CD4-positive, alpha-beta memory T cell (primary cell): Measurements from ENCODE around the gene PLCL2. TPM values are rescaled to one million over a fixed set of nuclear protein-coding genes. Genes with fewer than 3 reads are reported as not detected.

Experiments used
- CTCF ChIA-PET: fragments of 350-600 bp; sonication (Branson Sonifier 250); formaldehyde crosslinking; loops from one replicate; lab custom pipeline; 2021; ENCODE audit warnings: inconsistent platforms; ENCODE audit not compliant: partially characterized antibody; lab: Charles Lee
- POLR2A ChIA-PET: fragments of 350-600 bp; sonication (Branson Sonifier 250); formaldehyde crosslinking; loops from one replicate; lab custom pipeline; 2021; ENCODE audit not compliant: partially characterized antibody; lab: Charles Lee
- DNase-seq, 5 donors: peaks; one replicate each; pipeline versions ENCODE4 v3.0.0 to v3.0.0-alpha.2; 2020 to 2022; ENCODE audit warnings: mixed read lengths in 1 of 5
- H3K27ac ChIP-seq: one replicate; pipeline ENCODE4 v1.7.0; 2013; ENCODE audit warnings: low read depth, low read length
- H3K27me3 ChIP-seq: 2 replicates; pipeline ENCODE4 v1.7.0; 2013; ENCODE audit warnings: mild to moderate bottlenecking, low read length, moderate library complexity; ENCODE audit not compliant: insufficient read depth
- H3K36me3 ChIP-seq: 2 replicates; pipeline ENCODE4 v1.7.0; 2013; ENCODE audit warnings: mild to moderate bottlenecking, low read length, moderate library complexity; ENCODE audit not compliant: insufficient read depth
- H3K4me1 ChIP-seq: 2 replicates; pipeline ENCODE4 v1.7.0; 2013; ENCODE audit warnings: mild to moderate bottlenecking, low read length, moderate library complexity; ENCODE audit not compliant: insufficient read depth
- H3K4me3 ChIP-seq, 2 donors: one replicate each; pipeline ENCODE4 v1.7.0; 2013; ENCODE audit warnings: low read length in 2 of 2, mild to moderate bottlenecking in 1 of 2
- H3K9me3 ChIP-seq, 2 donors: one replicate each; pipeline ENCODE4 v1.7.0; 2013; ENCODE audit warnings: low read length in 2 of 2, control low read depth in 1 of 2; ENCODE audit not compliant: control insufficient read depth in 1 of 2
- H3K27ac Mint-ChIP-seq, 7 donors: one replicate each; pipeline ENCODE4 v1.8.0; 2020 to 2021; ENCODE audit warnings: mixed read lengths in 7 of 7, mild to moderate bottlenecking in 6 of 7, inconsistent platforms in 3 of 7, moderate library complexity in 3 of 7
- H3K27me3 Mint-ChIP-seq, 2 donors: one replicate each; pipeline ENCODE4 v1.8.0; 2020 to 2021; ENCODE audit warnings: mixed read lengths in 2 of 2
- H3K36me3 Mint-ChIP-seq, 2 donors: one replicate each; pipeline ENCODE4 v1.8.0; 2020 to 2021; ENCODE audit warnings: mixed read lengths in 2 of 2, inconsistent platforms in 1 of 2, mild to moderate bottlenecking in 1 of 2
- H3K4me1 Mint-ChIP-seq, 4 donors: one replicate each; pipeline ENCODE4 v1.8.0; 2020 to 2021; ENCODE audit warnings: mixed read lengths in 4 of 4, mild to moderate bottlenecking in 1 of 4
- H3K4me3 Mint-ChIP-seq, 8 donors: one replicate each; pipeline ENCODE4 v1.8.0; 2020 to 2021; ENCODE audit warnings: mixed read lengths in 8 of 8, mild to moderate bottlenecking in 7 of 8, moderate library complexity in 6 of 8, inconsistent platforms in 3 of 8
- H3K9me3 Mint-ChIP-seq, 8 donors: one replicate each; pipeline ENCODE4 v1.8.0; 2020 to 2021; ENCODE audit warnings: mixed read lengths in 8 of 8, mild to moderate bottlenecking in 5 of 8, inconsistent platforms in 3 of 8, moderate library complexity in 1 of 8
- intact Hi-C: fragments of 100-400 bp; cut with micrococcal nuclease; formaldehyde crosslinking; loops from one replicate; pipeline ENCODE4 v1.15.1; 2023
- polyA plus RNA-seq, 2 donors: library from polyadenylated mRNA; unstranded; fragments of 300-500 nt; fragmentation: Illumina TruSeq; gene quantifications; one replicate each; pipeline ENCODE4 v1.2.3, GENCODE V29; 2021
- total RNA-seq, 2 experiments: library from RNA; stranded (reverse); gene quantifications; one replicate each; pipeline ENCODE4 v1.2.3, GENCODE V29; 2021

Gene PLCL2
- total and polyA plus RNA-seq, 4 experiments from 2014 or later, result 64.5 to 89.4 (median 68.1) TPM

- peak overlapping the region; percentile 74 to 91 (median 87) for H3K4me3 Mint-ChIP-seq
- H3K4me1 Mint-ChIP-seq, result peaks cover 52 to 85% (median 74%) of the 10 kb centered on the region in 4 donors
- intact Hi-C loops, result loop anchor here (5.0 to 10.0 kb wide), 4 partner anchors 61 to 576 kb away; partner anchors contain the start of genes DPH3 and OXNAD1
- no peaks in the 10 kb centered on the region for H3K9me3 Mint-ChIP-seq
- POLR2A ChIA-PET, result interaction anchor here (1.0 to 5.6 kb wide), 24 partner anchors 9 to 576 kb away, joined by 3 to 180 read pairs (median 5); partner anchors contain the start of genes DPH3, OXNAD1 and PLCL2
- H3K27ac Mint-ChIP-seq, result peak overlapping the region; percentile 92 to 99 (median 98)
- CTCF ChIA-PET, result interaction anchor here (0.6 to 4.0 kb wide), 16 partner anchors 12 to 391 kb away, joined by 3 to 28 read pairs (median 4); partner anchors contain the start of gene PLCL2
- Histone ChIP-seq H3K27ac (peak overlapping the region; percentile 80), H3K27me3 (no peaks in the 10 kb centered on the region), H3K36me3 (no peaks in the 10 kb centered on the region), H3K4me3 (peak overlapping the region in 1 of 2 donors; percentile 54), H3K4me1 (peaks cover 80% of the 10 kb centered on the region), H3K9me3 (no peaks in the 10 kb centered on the region)
- peak in 4 of 5 donors; percentile 16 to 20 (median 18) for DNase-seq
- H3K27me3 Mint-ChIP-seq, result no peaks in the 10 kb centered on the region
- H3K36me3 Mint-ChIP-seq, result no peaks in the 10 kb centered on the region
Observed at GRCh38 chr3:16841041-16841753, 43.6 kb upstream of the PLCL2 start.

- Mint-ChIP-seq H3K4me1 (peaks cover 57 to 91% (median 80%) of the 10 kb centered on the region in 4 donors), H3K4me3 (peak overlapping the region; percentile 74 to 91 (median 87)), H3K9me3 (no peaks in the 10 kb centered on the region), H3K27ac (peak overlapping the region; percentile 92 to 99 (median 98)), H3K27me3 (no peaks in the 10 kb centered on the region), H3K36me3 (no peaks in the 10 kb centered on the region)
- ChIA-PET CTCF (interaction anchor here (0.9 to 4.0 kb wide), 17 partner anchors 8 to 390 kb away, joined by 3 to 28 read pairs (median 4); partner anchors contain the start of gene PLCL2), POLR2A (interaction anchor here (0.8 to 5.6 kb wide), 35 partner anchors 8 to 901 kb away, joined by 3 to 180 read pairs (median 5); partner anchors contain the start of genes DPH3, OXNAD1, PLCL2 and TBC1D5)
- no peaks in the 10 kb centered on the region for H3K27me3 ChIP-seq
- peak; percentile 56 to 66 (median 59) for DNase-seq
- H3K9me3 ChIP-seq, result no peaks in the 10 kb centered on the region
- peaks cover 87% of the 10 kb centered on the region for H3K4me1 ChIP-seq
- intact Hi-C loops, result loop anchor here (1.0 to 10.0 kb wide), 6 partner anchors 13 to 577 kb away; partner anchors contain the start of genes DPH3, OXNAD1 and PLCL2
- peak overlapping the region; percentile 80 for H3K27ac ChIP-seq
- no peaks in the 10 kb centered on the region for H3K36me3 ChIP-seq
- H3K4me3 ChIP-seq, result peak overlapping the region in 1 of 2 donors; percentile 54
Observed at GRCh38 chr3:16841904-16842271, 42.9 kb upstream of the PLCL2 start.

- Mint-ChIP-seq H3K36me3 (no peaks in the 10 kb centered on the region), H3K4me3 (peak overlapping the region; percentile 82 to 91 (median 87)), H3K4me1 (peaks cover 54 to 90% (median 78%) of the 10 kb centered on the region in 4 donors), H3K9me3 (no peaks in the 10 kb centered on the region), H3K27ac (peak overlapping the region; percentile 92 to 99 (median 98)), H3K27me3 (no peaks in the 10 kb centered on the region)
- DNase-seq, result peak; percentile 79 to 91 (median 81)
- Histone ChIP-seq H3K4me3 (peak overlapping the region; percentile 36 to 54), H3K4me1 (peaks cover 86% of the 10 kb centered on the region), H3K36me3 (no peaks in the 10 kb centered on the region), H3K27me3 (no peaks in the 10 kb centered on the region), H3K9me3 (no peaks in the 10 kb centered on the region), H3K27ac (peak overlapping the region; percentile 80)
- ChIA-PET CTCF (interaction anchor here (0.9 to 4.0 kb wide), 17 partner anchors 9 to 389 kb away, joined by 3 to 28 read pairs (median 4); partner anchors contain the start of gene PLCL2), POLR2A (interaction anchor here (0.7 to 5.6 kb wide), 39 partner anchors 7 to 900 kb away, joined by 3 to 180 read pairs (median 5); partner anchors contain the start of genes PLCL2 and TBC1D5)
- intact Hi-C loops, result loop anchor here (1.0 to 10.0 kb wide), 6 partner anchors 14 to 578 kb away; partner anchors contain the start of genes DPH3, OXNAD1 and PLCL2
Observed at GRCh38 chr3:16842272-16843270, 42.2 kb upstream of the PLCL2 start.

GRCh38 chr3:16844222-16844621 is 40.5 kb upstream of the PLCL2 start:
- no peak for DNase-seq
- Histone ChIP-seq H3K4me3 (no peak overlapping the region), H3K27me3 (no peaks in the 10 kb centered on the region), H3K9me3 (no peaks in the 10 kb centered on the region), H3K27ac (peak overlapping the region; percentile 80), H3K36me3 (no peaks in the 10 kb centered on the region), H3K4me1 (peaks cover 86% of the 10 kb centered on the region)
- Mint-ChIP-seq H3K9me3 (no peaks in the 10 kb centered on the region), H3K27me3 (no peaks in the 10 kb centered on the region), H3K4me3 (peak overlapping the region in 5 of 8 donors; percentile 43 to 89 (median 86)), H3K36me3 (no peaks in the 10 kb centered on the region), H3K27ac (peak overlapping the region; percentile 92 to 99 (median 98)), H3K4me1 (peaks cover 51 to 90% (median 75%) of the 10 kb centered on the region in 4 donors)
- intact Hi-C loops, result loop anchor here (5.0 to 10.0 kb wide), 4 partner anchors 58 to 579 kb away; partner anchors contain the start of genes DPH3 and OXNAD1
- ChIA-PET POLR2A (interaction anchor here (0.8 to 5.6 kb wide), 6 partner anchors 10 to 1243 kb away, joined by 3 to 180 read pairs (median 16); partner anchors contain the start of genes BTD, HACL1 and PLCL2), CTCF (interaction anchor here (1.0 to 4.0 kb wide), 4 partner anchors 15 to 46 kb away, joined by 3 to 28 read pairs (median 5); partner anchors contain the start of gene PLCL2)

DNA sequence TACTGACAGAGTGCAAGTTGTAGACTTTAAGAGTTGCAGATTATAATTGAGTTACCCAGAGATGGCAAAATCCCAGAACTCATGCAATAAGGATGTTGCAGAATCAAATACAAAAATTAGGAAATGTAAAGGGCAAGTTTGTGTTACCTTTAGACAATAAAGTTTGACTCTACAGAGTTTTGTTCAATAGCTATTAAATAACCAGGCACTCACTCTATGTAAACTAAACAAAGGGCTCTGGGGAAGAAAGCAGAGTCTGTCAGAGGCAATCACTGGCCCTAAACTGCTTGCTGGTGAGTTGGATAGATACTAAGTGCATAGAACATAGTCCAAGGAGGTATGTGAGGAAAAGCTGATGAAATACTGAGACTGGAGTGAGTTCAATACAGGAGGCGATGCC is 40.0 kb upstream of the PLCL2 start:
- Histone ChIP-seq H3K9me3 (no peaks in the 10 kb centered on the region), H3K4me1 (peaks cover 89% of the 10 kb centered on the region), H3K4me3 (no peak overlapping the region), H3K36me3 (no peaks in the 10 kb centered on the region), H3K27ac (peak overlapping the region; percentile 22), H3K27me3 (no peaks in the 10 kb centered on the region)
- DNase-seq, result no peak
- H3K27ac Mint-ChIP-seq, result peak overlapping the region; percentile 78 to 98 (median 92)
- intact Hi-C loops, result loop anchor here (5.0 to 10.0 kb wide), 4 partner anchors 58 to 580 kb away; partner anchors contain the start of genes DPH3 and OXNAD1
- H3K9me3 Mint-ChIP-seq, result no peaks in the 10 kb centered on the region
- no peaks in the 10 kb centered on the region for H3K36me3 Mint-ChIP-seq
- H3K4me1 Mint-ChIP-seq, result peaks cover 53 to 92% (median 78%) of the 10 kb centered on the region in 4 donors
- ChIA-PET POLR2A (interaction anchor here (1.6 to 5.6 kb wide), 5 partner anchors 11 to 538 kb away, joined by 4 to 180 read pairs (median 17); partner anchors contain the start of gene PLCL2), CTCF (interaction anchor here (1.0 to 1.2 kb wide), 4 partner anchors 16 to 220 kb away, joined by 3 to 6 read pairs (median 4); partner anchors contain the start of gene PLCL2)
- H3K27me3 Mint-ChIP-seq, result no peaks in the 10 kb centered on the region
- peak overlapping the region in 5 of 8 donors; percentile 1 to 59 (median 41) for H3K4me3 Mint-ChIP-seq
